ENCODE results near the gene MZT2A. TPM values are rescaled to one million over a fixed set of nuclear protein-coding genes. Genes with fewer than 3 reads are reported as not detected.

MZT2A gene
- total and polyA plus RNA-seq, 9 of the 15 experiments (the other 6 are each of a cell fraction or from before 2014, with no cell fraction given), result 5.8 to 355 (median 101) TPM

DNA sequence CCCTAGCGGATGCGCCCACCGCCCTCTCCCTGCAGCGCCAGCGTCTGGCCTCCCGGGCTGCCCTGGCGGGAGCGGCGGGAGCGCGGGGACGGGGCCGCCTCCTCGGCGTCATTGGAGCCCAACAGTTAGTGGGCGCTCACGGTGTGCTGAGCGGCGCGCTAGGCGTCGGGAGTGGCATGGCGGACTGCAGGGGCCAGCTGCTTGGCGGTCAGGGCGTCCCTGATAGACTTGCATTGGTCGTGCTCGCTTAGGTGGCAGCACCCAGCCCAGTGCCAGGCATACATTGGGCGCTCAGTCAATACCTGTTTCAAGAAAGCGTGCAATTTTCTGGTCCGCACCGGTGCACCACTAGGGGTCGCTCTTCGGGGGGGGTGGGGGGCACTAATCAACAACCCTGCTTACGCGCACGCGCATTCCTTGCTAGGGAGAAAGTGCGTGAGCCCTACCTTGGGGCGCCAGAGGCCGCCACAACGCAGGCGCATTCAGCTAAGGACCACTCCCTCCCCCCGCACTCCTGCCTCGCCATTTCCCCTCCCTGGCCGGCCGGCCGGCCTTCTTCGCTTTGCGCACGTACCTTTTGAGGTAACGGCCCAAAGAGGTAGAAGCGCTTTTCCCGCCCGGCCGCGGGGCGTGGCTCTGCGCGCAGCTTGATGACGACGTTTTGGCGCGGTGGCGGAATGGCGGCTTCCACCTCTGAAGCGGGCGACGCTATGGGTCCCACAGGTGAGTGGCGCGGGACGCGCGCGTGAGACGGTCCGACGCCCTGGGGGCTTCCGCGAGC is 411 bp upstream of the MZT2A start (continued):
- TF ChIP-seq MTF1 (CRISPR knock-in tag; IDR thresholded peaks at IDR 0.05; ENCODE audit: borderline replicate concordance) (peak; percentile 89), RBFOX2 (IDR thresholded peaks at IDR 0.05; ENCODE audit: low read depth, low read length) (peak; percentile 92), E2F3 (CRISPR knock-in tag; IDR thresholded peaks at IDR 0.05) (peak; percentile 98), SRF (CRISPR knock-in tag; IDR thresholded peaks at IDR 0.05) (peak in 1 of 2 experiments; percentile 78; a peak in 2 of 4 replicates), SPI1 (IDR thresholded peaks at IDR 0.05; ENCODE audit: borderline replicate concordance, low read depth, low read length) (0 out of 2 replicates have a peak, but pooled peaks have one; percentile 31), SIN3B (IDR thresholded peaks at IDR 0.05; ENCODE audit: low read depth) (peak; percentile 97), BRF1 (IDR thresholded peaks at IDR 0.05; ENCODE audit: borderline replicate concordance, extremely low read depth, insufficient read length) (no peak), TAF1 (IDR thresholded peaks at IDR 0.05; ENCODE audit: control insufficient read depth, extremely low read depth, insufficient read depth, low read length, severe bottlenecking) (peak; percentile 78), GATAD2B (IDR thresholded peaks at IDR 0.05; ENCODE audit: borderline replicate concordance) (no peak; the same call in 1 of the 2 replicates), ZFP36 (IDR thresholded peaks at IDR 0.05; ENCODE audit: low read depth, low read length, partially characterized antibody) (peak; percentile 29), JUND (IDR thresholded peaks at IDR 0.05; ENCODE audit: borderline replicate concordance, low read depth, low read length) (peak; percentile 58; the same call in 1 of the 2 replicates), JUND (tag; IDR thresholded peaks at IDR 0.05; ENCODE audit: borderline replicate concordance, low read depth, low read length) (no peak; the same call in 2 of the 3 replicates), LCOR (CRISPR knock-in tag; IDR thresholded peaks at IDR 0.05) (peak; percentile 96; the same call in 1 of the 2 replicates)
- TF ChIP-seq, protein P1, sequence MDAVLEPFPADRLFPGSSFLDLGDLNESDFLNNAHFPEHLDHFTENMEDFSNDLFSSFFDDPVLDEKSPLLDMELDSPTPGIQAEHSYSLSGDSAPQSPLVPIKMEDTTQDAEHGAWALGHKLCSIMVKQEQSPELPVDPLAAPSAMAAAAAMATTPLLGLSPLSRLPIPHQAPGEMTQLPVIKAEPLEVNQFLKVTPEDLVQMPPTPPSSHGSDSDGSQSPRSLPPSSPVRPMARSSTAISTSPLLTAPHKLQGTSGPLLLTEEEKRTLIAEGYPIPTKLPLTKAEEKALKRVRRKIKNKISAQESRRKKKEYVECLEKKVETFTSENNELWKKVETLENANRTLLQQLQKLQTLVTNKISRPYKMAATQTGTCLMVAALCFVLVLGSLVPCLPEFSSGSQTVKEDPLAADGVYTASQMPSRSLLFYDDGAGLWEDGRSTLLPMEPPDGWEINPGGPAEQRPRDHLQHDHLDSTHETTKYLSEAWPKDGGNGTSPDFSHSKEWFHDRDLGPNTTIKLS (IDR thresholded peaks at IDR 0.05; ENCODE audit: borderline replicate concordance, low read depth), result 0 out of 2 replicates have a peak, but pooled peaks have one; percentile 27
- TF ChIP-seq, protein P2, sequence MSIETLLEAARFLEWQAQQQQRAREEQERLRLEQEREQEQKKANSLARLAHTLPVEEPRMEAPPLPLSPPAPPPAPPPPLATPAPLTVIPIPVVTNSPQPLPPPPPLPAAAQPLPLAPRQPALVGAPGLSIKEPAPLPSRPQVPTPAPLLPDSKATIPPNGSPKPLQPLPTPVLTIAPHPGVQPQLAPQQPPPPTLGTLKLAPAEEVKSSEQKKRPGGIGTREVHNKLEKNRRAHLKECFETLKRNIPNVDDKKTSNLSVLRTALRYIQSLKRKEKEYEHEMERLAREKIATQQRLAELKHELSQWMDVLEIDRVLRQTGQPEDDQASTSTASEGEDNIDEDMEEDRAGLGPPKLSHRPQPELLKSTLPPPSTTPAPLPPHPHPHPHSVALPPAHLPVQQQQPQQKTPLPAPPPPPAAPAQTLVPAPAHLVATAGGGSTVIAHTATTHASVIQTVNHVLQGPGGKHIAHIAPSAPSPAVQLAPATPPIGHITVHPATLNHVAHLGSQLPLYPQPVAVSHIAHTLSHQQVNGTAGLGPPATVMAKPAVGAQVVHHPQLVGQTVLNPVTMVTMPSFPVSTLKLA (conservative IDR thresholded peaks at IDR 0.05), result peak; percentile 85 to 93
- TF ChIP-seq, protein P3, sequence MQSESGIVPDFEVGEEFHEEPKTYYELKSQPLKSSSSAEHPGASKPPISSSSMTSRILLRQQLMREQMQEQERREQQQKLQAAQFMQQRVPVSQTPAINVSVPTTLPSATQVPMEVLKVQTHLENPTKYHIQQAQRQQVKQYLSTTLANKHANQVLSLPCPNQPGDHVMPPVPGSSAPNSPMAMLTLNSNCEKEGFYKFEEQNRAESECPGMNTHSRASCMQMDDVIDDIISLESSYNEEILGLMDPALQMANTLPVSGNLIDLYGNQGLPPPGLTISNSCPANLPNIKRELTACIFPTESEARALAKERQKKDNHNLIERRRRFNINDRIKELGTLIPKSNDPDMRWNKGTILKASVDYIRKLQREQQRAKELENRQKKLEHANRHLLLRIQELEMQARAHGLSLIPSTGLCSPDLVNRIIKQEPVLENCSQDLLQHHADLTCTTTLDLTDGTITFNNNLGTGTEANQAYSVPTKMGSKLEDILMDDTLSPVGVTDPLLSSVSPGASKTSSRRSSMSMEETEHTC (IDR thresholded peaks at IDR 0.05), result no peak
- TF ChIP-seq, protein P4, sequence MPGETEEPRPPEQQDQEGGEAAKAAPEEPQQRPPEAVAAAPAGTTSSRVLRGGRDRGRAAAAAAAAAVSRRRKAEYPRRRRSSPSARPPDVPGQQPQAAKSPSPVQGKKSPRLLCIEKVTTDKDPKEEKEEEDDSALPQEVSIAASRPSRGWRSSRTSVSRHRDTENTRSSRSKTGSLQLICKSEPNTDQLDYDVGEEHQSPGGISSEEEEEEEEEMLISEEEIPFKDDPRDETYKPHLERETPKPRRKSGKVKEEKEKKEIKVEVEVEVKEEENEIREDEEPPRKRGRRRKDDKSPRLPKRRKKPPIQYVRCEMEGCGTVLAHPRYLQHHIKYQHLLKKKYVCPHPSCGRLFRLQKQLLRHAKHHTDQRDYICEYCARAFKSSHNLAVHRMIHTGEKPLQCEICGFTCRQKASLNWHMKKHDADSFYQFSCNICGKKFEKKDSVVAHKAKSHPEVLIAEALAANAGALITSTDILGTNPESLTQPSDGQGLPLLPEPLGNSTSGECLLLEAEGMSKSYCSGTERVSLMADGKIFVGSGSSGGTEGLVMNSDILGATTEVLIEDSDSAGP (CRISPR knock-in tag; IDR thresholded peaks at IDR 0.05), result peak; percentile 17; the same call in 1 of the 2 replicates
- TF ChIP-seq, protein P5, sequence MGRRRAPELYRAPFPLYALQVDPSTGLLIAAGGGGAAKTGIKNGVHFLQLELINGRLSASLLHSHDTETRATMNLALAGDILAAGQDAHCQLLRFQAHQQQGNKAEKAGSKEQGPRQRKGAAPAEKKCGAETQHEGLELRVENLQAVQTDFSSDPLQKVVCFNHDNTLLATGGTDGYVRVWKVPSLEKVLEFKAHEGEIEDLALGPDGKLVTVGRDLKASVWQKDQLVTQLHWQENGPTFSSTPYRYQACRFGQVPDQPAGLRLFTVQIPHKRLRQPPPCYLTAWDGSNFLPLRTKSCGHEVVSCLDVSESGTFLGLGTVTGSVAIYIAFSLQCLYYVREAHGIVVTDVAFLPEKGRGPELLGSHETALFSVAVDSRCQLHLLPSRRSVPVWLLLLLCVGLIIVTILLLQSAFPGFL (CRISPR knock-in tag; IDR thresholded peaks at IDR 0.05), result no peak

Measured in K562 (cell line).